Urothelium cell line (cell line): ENCODE measurements around the gene RAB42.

Experiments used
- DNase-seq: peaks from one replicate; pipeline ENCODE4 v3.0.0; 2011; ENCODE audit warnings: low spot score, mixed read lengths
- FAIRE-seq: peaks from 2 replicates; lab custom pipeline; 2011; peaks lifted over from hg19 to GRCh38; lab: Jason Lieb, UNC

The RAB42 gene

DNA sequence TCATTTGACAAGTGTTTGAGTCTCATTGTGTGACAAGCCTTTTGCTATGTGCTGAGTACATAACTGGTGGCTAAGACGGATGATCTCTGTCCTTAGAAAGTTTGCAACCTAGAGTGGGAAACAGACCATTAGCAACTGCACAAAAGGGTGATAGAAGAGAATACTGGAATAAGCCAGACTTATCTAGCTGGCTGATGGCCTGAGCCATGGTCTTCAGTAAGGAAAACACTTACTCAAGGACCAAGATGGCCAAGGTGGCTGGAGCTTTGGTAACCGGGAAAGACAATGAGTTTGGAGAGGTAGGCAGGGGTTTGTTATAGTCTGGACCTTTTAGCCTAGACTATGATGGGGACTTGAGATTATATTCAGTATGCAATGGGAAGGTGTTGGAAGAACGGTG, 52.4 kb downstream of the RAB42 start:
- FAIRE-seq (no peak), DNase-seq (no peak)
